H1 (cell line): ENCODE results near the gene RSL24D1. TPM values are rescaled to one million over a fixed set of nuclear protein-coding genes. Genes with fewer than 3 reads are reported as not detected.

Experiments used
- EZH2 ChIP-seq: fragments of 200-600 bp; sonication (generic); IDR thresholded peaks from 2 replicates; pipeline ENCODE4 v1.7.1; 2012; ENCODE audit warnings: low read depth, mild to moderate bottlenecking, moderate library complexity, low read length, inconsistent platforms; ENCODE audit not compliant: severe bottlenecking
- GABPA ChIP-seq: IDR thresholded peaks from 2 replicates; pipeline ENCODE4 v1.6.1; 2011; ENCODE audit warnings: mild to moderate bottlenecking, low read length, moderate library complexity, borderline replicate concordance; ENCODE audit not compliant: insufficient read depth
- HDAC2 ChIP-seq, 2 experiments: fragments of 300-600 bp in 1 of 2; sonication (generic) in 1 of 2; IDR thresholded peaks; 2 replicates each; pipeline ENCODE4 v1.6.1; 2011 to 2012; ENCODE audit warnings: low read depth in 2 of 2, low read length in 2 of 2, mild to moderate bottlenecking in 2 of 2, moderate library complexity in 2 of 2, borderline replicate concordance in 1 of 2, inconsistent platforms in 1 of 2
- polyA plus RNA-seq, 7 experiments: library from polyadenylated mRNA; depleted of rRNA in 3 of 7; stranded (reverse) in 5 of 7; unstranded in 2 of 7; fragments of >200 nt in 5 of 7; fragments of 200-250 nt in 2 of 7; gene quantifications; 1 replicate in 5 of 7; 2 replicates in 1 of 7; 4 replicates in 1 of 7; pipeline versions ENCODE4 v1.2.1 to v1.2.3, GENCODE V29; 2011 to 2013; ENCODE audit warnings: missing spikeins in 2 of 7, mixed read lengths in 2 of 7
- total RNA-seq: library from RNA; stranded (reverse); fragmentation: NEBNext Ultra II Directional; extraction: Animal tissue kit (Norgen Biotek cat#: 25700); gene quantifications from 2 replicates; pipeline ENCODE4 v1.2.1, GENCODE V29; 2021

RSL24D1 gene
- total and polyA plus RNA-seq, 2 of the 8 experiments (the other 6 are each of a cell fraction or from before 2014, with no cell fraction given) = 45.7 to 130 TPM

- TF ChIP-seq GABPA (no peak), HDAC2 (IDR thresholded peaks at IDR 0.05; ENCODE audit: borderline replicate concordance in 1 of 2, low read depth in 2 of 2, low read length in 2 of 2) (no peak), EZH2 (no peak)
These were observed 593 bp upstream of the RSL24D1 start (continued) for GRCh38 chr15:55197362-55197705.
